Skeletal muscle satellite cell (primary cell): Measurements from ENCODE around the gene TTLL3.

Experiments
- H3K27me3 ChIP-seq: 2 replicates; pipeline ENCODE4 v1.7.0; 2013; ENCODE audit warnings: low read length; ENCODE audit not compliant: control insufficient read depth, insufficient read depth
- H3K36me3 ChIP-seq: 2 replicates; pipeline ENCODE4 v1.7.0; 2013; ENCODE audit warnings: mild to moderate bottlenecking, control low read depth, low read length; ENCODE audit not compliant: insufficient read depth
- H3K4me1 ChIP-seq: 2 replicates; pipeline ENCODE4 v1.7.0; 2013; ENCODE audit warnings: low read length; ENCODE audit not compliant: control insufficient read depth, insufficient read depth
- H3K4me2 ChIP-seq: 2 replicates; pipeline ENCODE4 v1.7.0; 2013; ENCODE audit warnings: mild to moderate bottlenecking, low read length
- H3K4me3 ChIP-seq: 2 replicates; pipeline ENCODE4 v1.7.0; 2013; ENCODE audit warnings: low read length
- H3K9ac ChIP-seq: 2 replicates; pipeline ENCODE4 v1.7.0; 2013; ENCODE audit warnings: mild to moderate bottlenecking, low read depth, low read length, moderate library complexity
- H3K9me3 ChIP-seq: replicated peaks from 2 replicates; pipeline ENCODE4 v1.7.0; 2013; ENCODE audit warnings: mild to moderate bottlenecking, control low read depth, low read length

TTLL3 gene

GRCh38 chr3:9794400-9794799, 15.7 kb upstream of the TTLL3 start:
- peak overlapping the region; percentile 97 for H3K4me2 ChIP-seq
- H3K4me1 ChIP-seq = peaks cover 15% of the 10 kb centered on the region
- H3K9ac ChIP-seq = peak overlapping the region; percentile 98
- no peaks in the 10 kb centered on the region for H3K9me3 ChIP-seq
- H3K4me3 ChIP-seq = no peak overlapping the region
- H3K36me3 ChIP-seq = peaks cover 51% of the 10 kb centered on the region
- no peaks in the 10 kb centered on the region for H3K27me3 ChIP-seq

- no peaks in the 10 kb centered on the region for H3K9me3 ChIP-seq
- H3K4me2 ChIP-seq = no peak overlapping the region
- H3K9ac ChIP-seq = no peak overlapping the region
- H3K4me3 ChIP-seq = no peak overlapping the region
- H3K4me1 ChIP-seq = peaks cover 15% of the 10 kb centered on the region
- peaks cover 53% of the 10 kb centered on the region for H3K36me3 ChIP-seq
- no peaks in the 10 kb centered on the region for H3K27me3 ChIP-seq
Observed at GRCh38 chr3:9795207-9795606, 14.9 kb upstream of the TTLL3 start.

- Histone ChIP-seq H3K4me3 (no peak overlapping the region), H3K27me3 (no peaks in the 10 kb centered on the region), H3K9me3 (no peaks in the 10 kb centered on the region), H3K9ac (no peak overlapping the region), H3K4me1 (no peaks in the 10 kb centered on the region), H3K36me3 (peaks cover 65% of the 10 kb centered on the region), H3K4me2 (no peak overlapping the region)
Observed at GRCh38 chr3:9797196-9797945, 12.7 kb upstream of the TTLL3 start.

GRCh38 chr3:9800529-9800928, 9.5 kb upstream of the TTLL3 start:
- no peaks in the 10 kb centered on the region for H3K9me3 ChIP-seq
- peaks cover 77% of the 10 kb centered on the region for H3K36me3 ChIP-seq
- H3K4me3 ChIP-seq = no peak overlapping the region
- no peak overlapping the region for H3K4me2 ChIP-seq
- no peaks in the 10 kb centered on the region for H3K4me1 ChIP-seq
- no peaks in the 10 kb centered on the region for H3K27me3 ChIP-seq
- H3K9ac ChIP-seq = no peak overlapping the region

- Histone ChIP-seq H3K4me3 (no peak overlapping the region), H3K9me3 (no peaks in the 10 kb centered on the region), H3K4me1 (peaks cover 9% of the 10 kb centered on the region), H3K27me3 (no peaks in the 10 kb centered on the region), H3K4me2 (no peak overlapping the region), H3K36me3 (peaks cover 79% of the 10 kb centered on the region), H3K9ac (no peak overlapping the region)
Observed at GRCh38 chr3:9803494-9803893, 6.6 kb upstream of the TTLL3 start.

- peaks cover 73% of the 10 kb centered on the region for H3K36me3 ChIP-seq
- H3K9me3 ChIP-seq = no peaks in the 10 kb centered on the region
- no peaks in the 10 kb centered on the region for H3K27me3 ChIP-seq
- no peak overlapping the region for H3K4me3 ChIP-seq
- peaks cover 19% of the 10 kb centered on the region for H3K4me1 ChIP-seq
- no peak overlapping the region for H3K9ac ChIP-seq
- H3K4me2 ChIP-seq = no peak overlapping the region
Observed at GRCh38 chr3:9804996-9805395, 5.1 kb upstream of the TTLL3 start.

- Histone ChIP-seq H3K36me3 (peaks cover 63% of the 10 kb centered on the region), H3K9me3 (no peaks in the 10 kb centered on the region), H3K4me3 (no peak overlapping the region), H3K27me3 (no peaks in the 10 kb centered on the region), H3K9ac (no peak overlapping the region), H3K4me1 (peaks cover 28% of the 10 kb centered on the region), H3K4me2 (no peak overlapping the region)
Observed at GRCh38 chr3:9806137-9806536, 3.9 kb upstream of the TTLL3 start.

GRCh38 chr3:9806688-9807589, 3.1 kb upstream of the TTLL3 start:
- H3K27me3 ChIP-seq = no peaks in the 10 kb centered on the region
- H3K4me1 ChIP-seq = peaks cover 28% of the 10 kb centered on the region
- H3K9me3 ChIP-seq = no peaks in the 10 kb centered on the region
- no peak overlapping the region for H3K4me3 ChIP-seq
- H3K9ac ChIP-seq = no peak overlapping the region
- no peak overlapping the region for H3K4me2 ChIP-seq
- H3K36me3 ChIP-seq = peaks cover 56% of the 10 kb centered on the region

- peaks cover 55% of the 10 kb centered on the region for H3K36me3 ChIP-seq
- peaks cover 28% of the 10 kb centered on the region for H3K4me1 ChIP-seq
- no peak overlapping the region for H3K9ac ChIP-seq
Observed at GRCh38 chr3:9807981-9808344, 2.1 kb upstream of the TTLL3 start.

GRCh38 chr3:9808345-9809037, 1.6 kb upstream of the TTLL3 start:
- Histone ChIP-seq H3K4me3 (no peak overlapping the region), H3K36me3 (peaks cover 53% of the 10 kb centered on the region), H3K27me3 (no peaks in the 10 kb centered on the region)

More at GRCh38 chr3:9807981-9808344, 2.1 kb upstream of the TTLL3 start:
- H3K4me2 ChIP-seq = no peak overlapping the region
- H3K27me3 ChIP-seq = no peaks in the 10 kb centered on the region
- H3K4me3 ChIP-seq = no peak overlapping the region
- H3K9me3 ChIP-seq = no peaks in the 10 kb centered on the region

GRCh38 chr3:9809239-9809614, 835 bp upstream of the TTLL3 start:
- Histone ChIP-seq H3K9me3 (no peaks in the 10 kb centered on the region), H3K9ac (peak overlapping the region; percentile 85), H3K27me3 (no peaks in the 10 kb centered on the region), H3K4me2 (peak overlapping the region; percentile 91), H3K4me1 (peaks cover 28% of the 10 kb centered on the region), H3K36me3 (peaks cover 46% of the 10 kb centered on the region), H3K4me3 (peak overlapping the region; percentile 73)

More at GRCh38 chr3:9808345-9809037, 1.6 kb upstream of the TTLL3 start:
- Histone ChIP-seq H3K9ac (no peak overlapping the region), H3K9me3 (no peaks in the 10 kb centered on the region), H3K4me1 (peaks cover 28% of the 10 kb centered on the region), H3K4me2 (no peak overlapping the region)
